Measurements from ENCODE around the gene GIMAP5.

Gene GIMAP5

GRCh38 chr7:150737265-150738055 lies at the start of gene GIMAP5:
GIMAP5 (plus strand) TSS chr7:150737418; CDS start chr7:150740885, 3,467 bp downstream.
- DNase-seq = peak; percentile 60

DNA sequence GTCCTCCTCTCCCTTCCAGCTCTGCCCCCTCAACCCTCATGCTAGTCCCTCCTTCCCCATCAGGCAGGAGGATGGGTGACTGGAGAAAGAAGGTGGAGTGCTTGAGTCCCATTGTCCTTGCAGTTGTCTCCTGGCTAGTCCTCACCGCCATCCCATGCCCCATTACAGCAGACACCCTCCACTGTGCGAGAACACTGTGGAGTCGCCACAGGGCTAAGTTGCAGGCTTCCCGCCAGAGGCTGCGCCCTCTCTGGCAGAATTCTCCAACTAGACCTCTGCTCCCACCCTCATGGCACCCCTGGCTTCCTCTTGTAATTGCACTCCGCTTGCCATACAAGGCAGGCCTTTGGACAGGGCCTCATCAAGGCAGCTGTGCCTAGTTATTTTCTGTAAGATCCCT lies 48.6 kb upstream of the GIMAP5 start:
- DNase-seq = no peak

GRCh38 chr7:150695654-150696053 lies 41.6 kb upstream of the GIMAP5 start:
- DNase-seq = no peak

DNA sequence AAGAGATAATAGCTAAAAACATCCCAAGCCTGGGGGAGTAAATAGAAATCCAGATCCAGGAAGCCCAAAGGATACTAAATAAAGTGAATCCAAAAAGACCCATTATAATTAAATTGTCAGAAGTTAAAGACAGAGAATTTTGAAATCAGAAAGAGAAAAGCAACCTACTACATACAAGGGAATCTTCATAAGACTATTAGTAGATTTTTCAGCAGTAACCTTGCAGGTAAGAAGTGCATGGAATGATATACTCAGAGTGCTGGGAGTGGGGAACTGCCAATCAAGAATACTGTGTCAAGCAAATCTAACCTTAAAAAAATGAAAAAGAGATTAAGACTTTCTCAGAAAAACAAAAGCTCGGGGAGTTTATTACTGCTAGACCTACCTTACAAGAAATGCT lies 34.0 kb upstream of the GIMAP5 start:
- DNase-seq = no peak

DNA sequence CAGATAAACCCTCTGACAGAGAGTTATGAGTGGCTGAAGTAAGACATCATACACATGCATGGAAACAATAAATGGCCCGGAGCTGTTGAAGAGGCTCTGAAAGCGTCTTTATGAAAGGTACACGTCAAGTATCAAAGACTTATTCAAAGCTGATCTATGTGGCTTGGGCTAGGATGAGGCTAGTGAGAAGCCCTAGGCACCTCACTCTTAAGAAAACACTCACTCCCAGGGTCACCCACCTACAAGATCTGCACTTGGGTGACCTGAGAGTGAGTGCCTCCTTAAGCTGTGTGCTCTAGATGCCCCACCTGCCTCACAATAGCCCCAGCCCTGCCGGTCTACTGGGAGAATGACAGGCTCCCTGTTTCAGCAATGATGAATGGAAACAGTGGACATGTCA lies 21.9 kb upstream of the GIMAP5 start:
- peak; percentile 20 for DNase-seq

DNA sequence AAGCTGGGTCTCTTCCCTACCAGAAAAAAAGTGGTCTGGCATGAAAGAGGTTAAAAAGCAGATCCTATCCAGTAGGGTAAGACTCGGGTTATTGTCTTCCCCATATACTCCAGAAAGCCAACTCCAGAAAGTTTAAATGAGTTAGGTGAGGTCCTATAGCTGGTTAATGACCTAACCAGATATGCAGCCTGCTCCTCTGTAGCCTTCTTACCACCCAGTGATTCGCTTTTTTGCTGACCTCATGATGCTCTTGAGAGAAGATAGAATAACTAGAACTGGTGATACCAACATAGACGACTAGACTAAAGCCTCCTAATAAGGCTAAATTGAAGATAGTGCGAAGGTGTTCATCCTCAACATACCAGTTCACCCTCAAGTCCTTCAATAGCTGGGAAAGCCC lies 21.5 kb upstream of the GIMAP5 start:
- no peak for DNase-seq

DNA sequence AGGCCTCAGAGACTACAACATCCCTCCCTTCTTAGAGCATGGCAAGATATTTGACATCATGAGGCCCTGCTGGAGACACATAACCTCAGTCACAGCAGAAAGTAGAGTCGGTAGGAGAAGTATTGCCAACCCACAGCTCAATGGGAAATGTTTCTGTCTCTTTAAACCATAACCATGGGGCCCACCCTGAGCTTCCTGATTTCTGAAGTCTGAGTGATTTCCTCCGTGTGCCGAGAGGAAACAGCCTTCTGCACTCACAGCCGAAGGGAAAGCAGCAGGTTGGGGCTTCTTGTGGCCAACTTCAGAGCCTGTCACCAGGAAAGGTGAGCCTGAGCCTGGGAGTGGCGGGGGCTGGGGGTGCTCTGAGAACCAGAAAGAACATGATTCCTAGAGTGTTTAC lies 20.9 kb upstream of the GIMAP5 start, which contains the start of gene GIMAP1:
GIMAP1 (plus strand) TSS at position 246 of the 400 bp plus-strand sequence. CDS start 2,435 bp downstream, outside the sequence.
- peak; percentile 77 for DNase-seq

- DNase-seq = no peak
These were observed 20.3 kb upstream of the GIMAP5 start for GRCh38 chr7:150716939-150717338.

DNA sequence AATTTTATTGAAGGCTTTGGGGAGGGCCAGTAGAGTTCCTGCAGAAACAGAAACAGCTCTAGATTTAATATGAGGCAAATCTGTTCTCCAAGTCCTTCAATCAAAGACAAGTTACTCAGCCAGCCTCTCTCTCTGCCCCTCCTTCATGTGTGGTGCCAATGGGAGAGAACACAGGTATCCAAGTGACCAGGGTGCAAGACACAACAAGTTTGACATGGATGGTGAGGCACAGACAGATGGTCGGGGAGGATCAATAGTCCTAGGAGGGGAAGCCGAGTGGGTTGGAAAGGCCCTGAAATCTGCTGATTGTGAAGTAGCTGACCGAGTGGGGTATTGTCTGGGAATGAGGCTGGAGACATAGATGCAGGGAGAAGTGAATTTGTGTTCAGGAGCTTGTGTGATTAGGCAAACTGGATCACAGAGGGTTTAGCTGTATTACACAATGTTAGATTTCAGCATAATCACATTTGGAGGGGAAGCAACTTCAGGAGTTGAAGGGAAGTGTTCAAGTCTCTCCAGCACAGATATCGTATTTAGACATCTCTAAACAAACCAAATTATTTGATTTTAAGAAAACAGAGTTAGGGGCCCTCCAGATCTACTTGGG lies 19.3 kb upstream of the GIMAP5 start:
- DNase-seq = no peak

GRCh38 chr7:150719436-150719835 lies 17.8 kb upstream of the GIMAP5 start:
- DNase-seq = no peak

DNA sequence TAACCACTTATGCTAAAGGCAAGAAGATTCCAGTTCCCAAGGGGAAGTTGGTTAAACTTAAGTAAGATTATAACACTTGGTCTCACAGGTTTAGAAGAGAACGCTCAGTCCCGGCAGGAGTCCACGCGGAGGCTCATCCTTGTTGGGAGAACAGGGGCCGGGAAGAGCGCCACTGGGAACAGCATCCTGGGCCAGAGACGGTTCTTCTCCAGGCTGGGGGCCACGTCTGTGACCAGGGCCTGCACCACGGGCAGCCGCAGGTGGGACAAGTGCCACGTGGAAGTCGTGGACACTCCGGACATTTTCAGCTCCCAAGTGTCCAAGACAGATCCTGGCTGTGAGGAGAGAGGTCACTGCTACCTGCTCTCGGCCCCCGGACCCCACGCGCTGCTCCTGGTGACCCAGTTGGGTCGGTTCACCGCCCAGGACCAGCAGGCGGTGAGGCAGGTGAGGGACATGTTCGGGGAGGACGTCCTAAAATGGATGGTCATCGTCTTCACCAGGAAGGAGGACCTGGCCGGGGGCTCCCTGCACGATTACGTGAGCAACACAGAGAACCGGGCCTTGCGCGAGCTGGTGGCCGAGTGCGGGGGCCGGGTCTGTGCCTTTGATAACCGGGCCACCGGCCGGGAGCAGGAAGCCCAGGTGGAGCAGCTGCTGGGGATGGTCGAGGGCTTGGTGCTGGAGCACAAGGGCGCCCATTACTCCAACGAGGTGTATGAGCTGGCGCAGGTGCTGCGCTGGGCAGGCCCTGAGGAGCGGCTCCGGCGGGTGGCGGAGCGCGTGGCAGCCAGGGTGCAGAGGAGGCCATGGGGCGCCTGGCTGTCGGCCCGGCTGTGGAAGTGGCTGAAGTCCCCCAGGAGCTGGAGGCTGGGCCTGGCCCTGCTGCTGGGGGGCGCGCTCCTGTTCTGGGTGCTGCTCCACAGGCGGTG lies 17.0 kb upstream of the GIMAP5 start:
- DNase-seq = no peak

GRCh38 chr7:150721970-150722373 lies 15.2 kb upstream of the GIMAP5 start:
- DNase-seq = no peak

- DNase-seq = no peak
These were observed 14.7 kb upstream of the GIMAP5 start for GRCh38 chr7:150722431-150722931.

DNA sequence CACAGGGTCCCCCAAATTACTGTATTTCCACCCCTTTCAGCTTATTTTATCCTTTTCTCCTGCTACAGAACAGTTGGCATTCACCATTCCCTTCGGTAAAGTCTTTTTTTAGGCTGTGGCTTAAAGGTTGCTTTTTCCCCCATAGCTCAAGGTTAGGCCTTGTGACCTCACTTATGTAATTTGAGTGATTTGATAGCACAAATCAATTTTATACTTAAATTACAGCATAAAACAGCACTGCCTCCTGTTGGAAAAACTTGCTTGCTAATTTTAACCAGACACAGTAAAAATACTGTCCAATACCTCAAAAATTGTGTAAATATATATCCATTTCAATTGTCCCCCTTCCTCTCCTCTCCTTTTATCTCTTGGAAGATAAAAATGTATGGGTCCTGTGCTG lies 13.8 kb upstream of the GIMAP5 start:
- DNase-seq = no peak

DNA sequence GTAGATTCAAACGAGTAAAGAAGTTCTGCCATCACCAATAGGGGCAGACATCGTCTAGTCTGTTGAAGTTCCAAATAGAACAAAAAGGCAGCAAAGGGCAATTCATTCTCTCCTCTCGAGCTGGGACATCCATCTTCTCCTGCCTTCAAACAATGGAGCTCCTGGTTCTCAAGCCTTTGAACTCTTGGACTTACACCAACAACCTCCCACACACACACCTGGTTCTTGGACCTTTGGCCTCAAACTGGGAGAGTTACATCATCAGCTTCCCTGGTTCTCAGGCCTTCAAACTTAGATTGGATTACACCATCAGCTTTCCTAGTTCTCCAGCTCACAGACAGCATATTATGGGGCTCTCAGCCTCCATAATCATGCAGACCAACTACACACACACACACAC lies 9.8 kb upstream of the GIMAP5 start:
- DNase-seq = no peak

DNA sequence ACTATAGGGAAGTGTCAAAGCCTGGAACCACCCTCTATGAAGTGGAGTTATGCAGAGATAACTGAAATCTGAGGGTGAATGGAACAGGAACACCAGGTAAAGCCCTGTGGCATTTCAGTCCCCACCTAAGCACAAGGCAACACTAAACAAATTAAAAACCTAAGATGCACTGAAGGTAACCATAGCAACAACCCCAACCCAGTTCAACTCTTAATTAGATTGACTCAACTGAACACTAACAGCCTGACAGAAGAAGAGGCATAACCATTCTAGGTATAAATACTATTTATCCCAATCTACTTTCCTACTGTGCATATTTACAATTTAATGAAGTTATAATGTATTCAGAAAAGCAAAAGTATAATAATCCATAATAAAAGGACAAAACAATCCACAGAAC lies 9.2 kb upstream of the GIMAP5 start:
- DNase-seq = no peak

GRCh38 chr7:150728609-150729008 lies 8.6 kb upstream of the GIMAP5 start:
- no peak for DNase-seq

DNA sequence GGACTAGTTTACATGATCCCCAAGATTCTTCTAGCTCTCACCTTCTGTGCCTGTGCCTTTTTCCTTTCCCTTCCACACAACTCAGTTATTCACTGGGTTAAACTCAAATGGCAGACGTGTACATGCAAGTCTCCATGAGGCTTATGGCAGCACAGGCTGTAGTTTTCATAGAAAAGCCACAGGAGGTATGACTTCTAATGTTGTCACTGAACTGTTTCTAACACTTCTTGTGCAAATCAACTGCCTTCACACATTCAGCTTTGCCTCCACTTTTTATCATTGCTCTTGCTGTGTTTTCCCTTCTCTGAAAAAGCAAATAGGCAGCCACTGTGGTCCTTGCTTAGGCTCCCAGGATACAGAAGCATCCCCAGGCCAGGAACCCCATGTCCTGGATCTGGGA lies 5.3 kb upstream of the GIMAP5 start:
- no peak for DNase-seq

GRCh38 chr7:150732786-150733481 lies 4.3 kb upstream of the GIMAP5 start:
- peak; percentile 46 for DNase-seq

DNA sequence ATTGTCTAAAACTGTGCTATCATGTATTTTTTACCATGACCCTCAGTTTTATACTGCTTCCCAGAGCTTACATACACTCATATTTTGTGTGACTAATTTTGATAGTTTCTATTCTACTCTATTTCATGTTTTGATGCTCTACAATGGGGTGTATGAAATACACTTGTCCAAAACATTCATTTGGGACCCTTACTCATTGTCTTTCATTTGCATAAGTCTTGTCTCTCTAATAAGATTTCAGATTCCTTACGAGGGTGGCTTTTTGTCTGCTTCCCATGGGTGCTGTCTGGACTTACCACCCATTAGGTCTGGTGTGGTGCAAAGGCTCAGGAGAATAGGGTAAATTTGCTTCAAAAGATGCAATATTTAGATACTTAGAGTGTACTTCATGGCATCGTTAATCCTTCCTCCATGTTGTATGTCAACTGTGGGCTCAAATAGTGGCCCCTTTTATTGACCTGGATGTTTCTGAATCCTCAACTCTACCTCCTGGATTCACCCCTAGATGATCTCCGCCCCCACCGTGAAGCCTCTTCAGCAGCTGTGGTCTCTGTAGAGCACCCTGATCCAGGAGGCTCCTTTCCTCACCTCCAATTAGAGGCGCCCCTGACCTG lies 3.6 kb upstream of the GIMAP5 start:
- no peak for DNase-seq

DNA sequence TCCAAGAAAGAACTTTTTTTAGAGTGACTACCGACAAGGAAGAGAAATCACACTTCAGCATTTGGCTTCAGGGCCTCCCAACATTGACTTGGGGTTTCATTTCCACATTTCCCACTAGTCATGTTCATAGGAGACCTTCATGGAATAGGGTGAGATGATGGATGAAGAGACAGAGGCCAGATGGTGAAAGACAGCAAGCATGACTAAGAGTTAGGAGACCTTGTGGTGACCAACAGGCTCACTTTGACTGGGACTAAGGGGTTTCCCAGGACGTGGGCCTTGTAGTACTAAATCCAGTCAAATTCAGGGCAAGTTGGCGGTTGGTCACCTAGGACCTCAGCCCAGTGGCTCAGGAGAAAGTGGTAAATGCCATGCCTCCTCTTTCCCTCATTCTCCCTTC lies 3.0 kb upstream of the GIMAP5 start:
- no peak for DNase-seq
